ENCODE measurements around the gene SIPA1. TPM values are rescaled to one million over a fixed set of nuclear protein-coding genes. Genes with fewer than 3 reads are reported as not detected.

The SIPA1 gene, protein sequence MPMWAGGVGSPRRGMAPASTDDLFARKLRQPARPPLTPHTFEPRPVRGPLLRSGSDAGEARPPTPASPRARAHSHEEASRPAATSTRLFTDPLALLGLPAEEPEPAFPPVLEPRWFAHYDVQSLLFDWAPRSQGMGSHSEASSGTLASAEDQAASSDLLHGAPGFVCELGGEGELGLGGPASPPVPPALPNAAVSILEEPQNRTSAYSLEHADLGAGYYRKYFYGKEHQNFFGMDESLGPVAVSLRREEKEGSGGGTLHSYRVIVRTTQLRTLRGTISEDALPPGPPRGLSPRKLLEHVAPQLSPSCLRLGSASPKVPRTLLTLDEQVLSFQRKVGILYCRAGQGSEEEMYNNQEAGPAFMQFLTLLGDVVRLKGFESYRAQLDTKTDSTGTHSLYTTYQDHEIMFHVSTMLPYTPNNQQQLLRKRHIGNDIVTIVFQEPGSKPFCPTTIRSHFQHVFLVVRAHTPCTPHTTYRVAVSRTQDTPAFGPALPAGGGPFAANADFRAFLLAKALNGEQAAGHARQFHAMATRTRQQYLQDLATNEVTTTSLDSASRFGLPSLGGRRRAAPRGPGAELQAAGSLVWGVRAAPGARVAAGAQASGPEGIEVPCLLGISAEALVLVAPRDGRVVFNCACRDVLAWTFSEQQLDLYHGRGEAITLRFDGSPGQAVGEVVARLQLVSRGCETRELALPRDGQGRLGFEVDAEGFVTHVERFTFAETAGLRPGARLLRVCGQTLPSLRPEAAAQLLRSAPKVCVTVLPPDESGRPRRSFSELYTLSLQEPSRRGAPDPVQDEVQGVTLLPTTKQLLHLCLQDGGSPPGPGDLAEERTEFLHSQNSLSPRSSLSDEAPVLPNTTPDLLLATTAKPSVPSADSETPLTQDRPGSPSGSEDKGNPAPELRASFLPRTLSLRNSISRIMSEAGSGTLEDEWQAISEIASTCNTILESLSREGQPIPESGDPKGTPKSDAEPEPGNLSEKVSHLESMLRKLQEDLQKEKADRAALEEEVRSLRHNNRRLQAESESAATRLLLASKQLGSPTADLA
- 27.9 TPM for polyA plus RNA-seq (2013, experiment 1 of 2; ENCODE audit: insufficient read length)
- 28.8 TPM for polyA plus RNA-seq (2013, experiment 2 of 2; ENCODE audit: insufficient read length)

GRCh38 chr11:65637794-65638419 is at the start of gene SIPA1:
TSS of gene SIPA1 (plus strand) at chr11:65638101. CDS start at chr11:65640922, 2,821 bp downstream.
- DNase-seq: peak; percentile 85

GRCh38 chr11:65588199-65589054 is 49.5 kb upstream of the SIPA1 start:
- peak; percentile 41 for DNase-seq

- DNase-seq: no peak
Observed at GRCh38 chr11:65589444-65590239, 48.3 kb upstream of the SIPA1 start.

GRCh38 chr11:65590240-65590738 is 47.6 kb upstream of the SIPA1 start:
- no peak for DNase-seq

DNA sequence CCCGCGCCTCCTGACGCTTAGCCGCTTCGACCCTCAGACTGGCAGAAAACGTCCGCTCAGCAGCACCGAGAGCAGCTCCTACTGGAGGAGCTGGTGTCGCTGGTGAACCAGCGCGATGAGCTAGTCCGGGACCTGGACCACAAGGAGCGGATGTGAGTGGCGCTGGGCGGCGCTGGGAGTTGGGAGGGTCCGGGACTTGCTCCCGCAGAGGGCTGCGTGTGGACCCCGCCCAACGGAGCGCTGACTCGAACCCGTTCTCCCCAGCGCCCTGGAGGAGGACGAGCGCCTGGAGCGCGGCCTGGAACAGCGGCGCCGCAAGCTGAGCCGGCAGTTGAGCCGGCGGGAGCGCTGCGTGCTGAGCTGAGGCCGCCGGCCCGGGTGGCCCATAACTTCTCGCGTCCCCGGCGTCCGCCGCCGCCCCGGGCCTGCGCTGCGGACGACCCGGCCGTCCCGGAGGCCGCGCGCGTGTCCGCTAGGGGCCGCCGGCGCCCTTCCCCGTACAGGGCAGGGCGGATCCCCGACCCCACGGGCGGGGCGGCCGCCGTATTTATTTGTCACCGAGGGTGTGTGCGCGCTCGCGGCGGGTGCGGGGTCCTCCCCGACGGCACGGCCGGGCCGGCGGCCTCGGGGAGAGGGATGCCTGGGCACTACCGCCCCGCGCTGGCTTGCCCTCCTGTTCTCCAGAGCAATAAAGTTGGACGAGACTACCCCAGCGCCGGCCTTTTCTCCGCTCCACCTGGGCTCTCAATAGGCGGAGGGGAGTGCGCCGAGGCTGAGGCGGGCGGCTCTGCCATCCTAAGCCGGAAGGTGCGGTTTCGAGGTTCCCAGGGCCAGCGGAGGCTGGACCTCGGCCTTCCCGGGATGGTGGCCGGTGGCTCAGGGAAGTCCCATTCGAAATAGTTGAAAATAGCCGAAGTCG is 45.7 kb upstream of the SIPA1 start:
- DNase-seq: peak; percentile 71

DNA sequence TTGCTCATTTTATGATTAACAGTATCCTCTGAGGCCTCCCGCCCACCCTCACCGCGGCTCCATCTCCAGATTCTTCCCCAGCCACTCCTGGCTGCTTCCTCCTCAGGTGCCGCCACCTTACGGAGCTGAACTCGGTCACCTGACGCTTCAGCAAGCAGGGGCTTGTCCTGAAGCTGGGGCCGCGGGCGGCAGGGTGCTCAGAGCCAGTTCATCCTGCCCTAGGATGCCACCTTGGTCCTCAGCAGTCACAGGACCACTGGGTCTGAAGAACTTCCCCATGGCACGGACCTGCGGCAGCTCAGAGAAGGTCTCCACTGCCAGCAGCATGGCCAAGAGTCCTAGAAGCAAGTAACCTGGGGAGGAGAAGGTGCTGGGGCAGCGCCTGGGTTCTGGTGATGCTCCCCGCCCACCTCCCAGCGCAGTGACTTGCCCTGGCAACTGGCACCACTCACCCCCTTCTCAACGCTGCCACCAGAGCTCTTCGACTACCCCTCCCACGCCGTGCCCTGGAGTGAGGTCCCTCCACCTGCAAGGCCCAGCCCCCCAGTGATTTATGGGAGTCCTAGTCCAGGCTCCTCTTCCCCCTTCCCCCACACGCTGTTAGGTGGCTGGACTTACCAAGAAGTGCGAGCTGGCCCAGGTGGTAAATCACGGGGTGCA is 44.9 kb upstream of the SIPA1 start:
- DNase-seq: no peak

GRCh38 chr11:65593518-65594414 is 44.1 kb upstream of the SIPA1 start:
- peak; percentile 29 for DNase-seq

DNA sequence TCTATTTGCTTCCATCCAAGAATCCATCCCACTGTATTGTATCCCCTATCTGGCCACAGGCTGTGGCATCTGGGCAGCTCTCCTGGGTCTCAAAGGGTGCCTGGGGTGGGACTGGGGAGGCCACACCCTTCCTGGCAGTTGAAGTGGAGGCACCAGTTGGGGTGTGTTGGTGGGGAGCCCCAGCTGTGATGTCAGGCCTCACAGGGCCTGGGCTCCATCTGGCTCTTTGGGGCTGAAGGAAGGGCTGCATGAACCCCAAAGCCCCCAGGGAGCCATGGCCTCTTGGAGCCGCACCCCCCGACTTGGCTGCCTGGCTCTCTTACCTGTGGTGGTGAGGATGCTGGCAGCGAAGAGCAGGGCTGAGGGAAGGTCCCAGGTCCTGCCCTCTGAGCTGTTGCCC is 42.8 kb upstream of the SIPA1 start:
- DNase-seq: no peak

- no peak for DNase-seq
Observed at GRCh38 chr11:65595543-65596281, 42.2 kb upstream of the SIPA1 start, which contains the start of gene KCNK7. TSS of gene KCNK7 (minus strand) at chr11:65595800. CDS start at chr11:65595772, 28 bp downstream.

DNA sequence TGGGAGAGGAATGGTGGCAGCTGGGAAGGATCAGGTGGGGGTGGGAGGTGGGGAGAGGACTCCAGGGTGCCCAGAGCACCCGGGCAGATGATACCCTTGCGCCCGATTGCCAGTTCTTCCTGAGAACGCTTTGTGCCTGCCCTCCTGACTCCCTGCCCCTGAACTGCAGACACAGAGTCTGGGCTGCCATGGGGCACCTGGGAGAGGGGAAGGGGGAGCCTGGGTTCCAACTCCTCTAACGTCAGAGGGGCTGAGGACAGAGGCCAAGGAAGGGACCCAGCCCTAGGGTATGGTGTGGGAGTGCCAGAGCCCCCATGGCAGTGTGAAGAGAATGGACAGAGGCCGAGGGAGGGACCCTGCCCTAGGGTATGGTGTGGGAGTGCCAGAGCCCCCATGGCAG is 41.4 kb upstream of the SIPA1 start:
- DNase-seq: no peak

- DNase-seq: no peak
Observed at GRCh38 chr11:65598258-65598699, 39.6 kb upstream of the SIPA1 start.

DNA sequence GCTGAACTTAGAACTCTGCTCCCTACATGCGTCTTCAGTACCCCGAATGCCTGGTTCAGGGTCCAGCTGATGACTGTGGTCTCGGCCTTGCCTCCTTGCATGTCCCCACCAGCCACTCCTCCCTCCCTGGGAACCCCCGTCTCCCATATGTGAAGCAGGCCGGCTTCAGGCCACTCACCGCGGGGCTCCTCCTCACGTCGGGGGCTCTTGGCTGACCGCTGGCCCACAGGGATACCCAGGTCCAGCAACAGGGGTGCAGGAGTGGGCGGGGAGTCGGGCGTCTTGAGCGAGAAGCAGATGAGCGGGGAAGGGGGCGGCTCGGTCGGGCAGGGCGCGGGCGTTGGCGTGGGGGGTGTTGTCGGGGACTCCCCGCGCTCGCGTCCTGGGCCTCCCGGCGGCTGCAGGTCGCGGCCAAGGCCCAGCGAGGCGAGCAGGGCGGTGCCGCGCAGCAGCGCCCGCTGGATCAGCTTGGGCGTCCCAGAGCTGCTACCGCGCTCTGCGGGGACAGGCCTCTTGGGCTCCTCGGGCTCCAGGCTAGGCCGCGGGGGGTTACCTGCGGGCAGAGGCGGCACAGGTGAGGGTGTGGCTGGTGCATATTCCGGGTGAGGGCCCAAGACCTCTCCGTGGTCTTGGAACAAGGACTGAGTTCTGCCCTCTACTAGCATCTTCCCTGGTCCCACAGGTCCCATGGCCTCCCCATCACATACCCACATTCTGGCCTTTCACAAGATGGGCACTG is 38.5 kb upstream of the SIPA1 start:
- no peak for DNase-seq

- no peak for DNase-seq
Observed at GRCh38 chr11:65599955-65600246, 38.0 kb upstream of the SIPA1 start.

DNA sequence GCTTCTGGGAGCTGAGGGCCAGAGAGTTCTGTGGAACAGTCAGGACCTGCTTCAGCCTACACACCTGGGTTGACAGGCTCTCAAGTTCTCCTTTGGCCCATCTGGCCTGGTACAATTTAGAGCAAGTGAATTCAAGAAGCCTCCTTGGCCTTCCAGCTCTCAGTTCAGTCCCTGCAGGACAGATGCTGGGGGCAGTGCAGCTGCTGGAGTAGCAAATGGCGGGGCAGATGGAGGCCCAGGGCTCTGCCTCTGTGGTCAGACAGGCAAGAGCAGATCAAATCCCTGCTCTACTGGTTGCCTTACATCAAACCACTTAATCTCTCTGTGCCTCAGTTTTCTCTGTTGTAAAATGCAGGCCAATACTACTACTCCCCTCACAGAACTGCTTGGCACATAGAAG is 33.6 kb upstream of the SIPA1 start:
- DNase-seq: no peak

DNA sequence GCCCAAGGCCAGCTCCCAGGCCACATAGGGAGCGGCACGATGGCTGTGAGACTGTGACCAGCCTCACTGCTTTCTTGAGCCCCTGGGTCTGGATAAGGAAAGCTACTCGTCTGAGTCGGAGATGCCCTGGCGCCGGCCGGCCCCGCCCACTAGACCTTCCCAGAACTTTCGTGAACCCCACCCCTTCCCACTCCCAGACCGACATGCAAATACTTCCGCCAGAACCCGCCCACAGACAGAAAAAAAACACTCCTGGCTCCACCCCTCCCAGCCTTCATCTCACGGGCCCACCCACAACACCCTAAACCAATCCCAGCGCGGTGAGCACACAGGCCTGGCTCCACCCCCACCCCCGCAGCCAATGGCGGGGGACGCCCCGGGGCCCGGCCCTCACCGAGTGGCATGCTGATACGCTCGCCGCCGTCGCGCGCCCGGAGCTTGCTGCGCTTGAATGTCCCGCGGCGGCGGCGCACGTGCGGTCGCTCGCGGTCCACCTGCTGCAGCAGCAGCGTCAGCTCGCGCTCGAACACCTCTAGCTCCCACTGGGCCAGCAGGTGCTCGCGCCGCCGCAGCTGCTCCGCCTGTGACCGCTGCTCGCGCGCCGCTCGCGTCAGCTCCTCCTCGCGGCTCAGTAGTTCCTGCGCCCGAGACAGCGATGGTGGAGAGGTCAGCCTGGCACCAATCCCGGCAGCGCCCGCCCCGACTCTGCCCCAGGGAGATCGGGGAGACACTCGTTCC is 30.9 kb upstream of the SIPA1 start:
- peak; percentile 97 for DNase-seq

Measured in fibroblast of skin of back (primary cell).